Osteoblast (primary cell): Measurements from ENCODE around the gene MAZ. TPM values are rescaled to one million over a fixed set of nuclear protein-coding genes. Genes with fewer than 3 reads are reported as not detected.
A peak's percentile ranks its signal among the peaks of the same experiment; 100 is the strongest.

ENCODE experiments used
- DNase-seq: peaks from one replicate; pipeline ENCODE4 v3.0.0; 2011; ENCODE audit warnings: low spot score, mixed read lengths; ENCODE audit not compliant: insufficient read length; ENCODE audit errors: missing footprints
- H2AFZ ChIP-seq: 2 replicates; pipeline ENCODE4 v1.6.0; 2011; ENCODE audit warnings: mild to moderate bottlenecking, low read length
- H3K27ac ChIP-seq: 2 replicates; pipeline ENCODE4 v1.5.1; 2011; ENCODE audit warnings: mild to moderate bottlenecking, low read depth, low read length, moderate library complexity
- H3K27me3 ChIP-seq: 2 replicates; pipeline ENCODE4 v1.6.0; 2012; ENCODE audit warnings: mild to moderate bottlenecking, control low read depth, inconsistent platforms, low read length, moderate library complexity; ENCODE audit not compliant: insufficient read depth
- H3K36me3 ChIP-seq: 2 replicates; pipeline ENCODE4 v1.5.1; 2011; ENCODE audit warnings: mild to moderate bottlenecking, low read length, control low read depth, moderate library complexity; ENCODE audit not compliant: insufficient read depth
- H3K4me1 ChIP-seq: 2 replicates; pipeline ENCODE4 v1.5.1; 2011; ENCODE audit warnings: mild to moderate bottlenecking, low read length, control low read depth, moderate library complexity; ENCODE audit not compliant: insufficient read depth
- H3K4me2 ChIP-seq: 2 replicates; pipeline ENCODE4 v1.6.0; 2011; ENCODE audit warnings: mild to moderate bottlenecking, low read length; ENCODE audit not compliant: insufficient read depth
- H3K4me3 ChIP-seq: fragments of 200-600 bp; sonication (generic); 3 replicates; pipeline ENCODE4 v1.5.1; 2012; ENCODE audit warnings: mild to moderate bottlenecking, low read length, inconsistent platforms; ENCODE audit not compliant: insufficient read depth
- H3K79me2 ChIP-seq: 2 replicates; pipeline ENCODE4 v1.6.0; 2012; ENCODE audit warnings: mild to moderate bottlenecking, low read length, control low read depth, inconsistent platforms; ENCODE audit not compliant: insufficient read depth
- H3K9me3 ChIP-seq: 2 replicates; pipeline ENCODE4 v1.5.1; 2011; ENCODE audit warnings: low read depth, low read length, control low read depth
- H4K20me1 ChIP-seq: 2 replicates; pipeline ENCODE4 v1.6.0; 2012; ENCODE audit warnings: mild to moderate bottlenecking, low read length, control low read depth; ENCODE audit not compliant: insufficient read depth
- total RNA-seq: library from RNA; depleted of rRNA; stranded (reverse); fragments of >200 nt; gene quantifications from 2 replicates; pipeline ENCODE4 v1.2.3, GENCODE V29; 2012
- TF ChIP-seq, protein P1 (sequence below): IDR thresholded peaks from 2 replicates; pipeline ENCODE4 v1.5.1; 2011; ENCODE audit warnings: mild to moderate bottlenecking, low read depth, low read length, moderate library complexity; ENCODE audit errors: extremely low read depth

The MAZ gene
- total RNA-seq, 1 donor, result 267 TPM

DNA sequence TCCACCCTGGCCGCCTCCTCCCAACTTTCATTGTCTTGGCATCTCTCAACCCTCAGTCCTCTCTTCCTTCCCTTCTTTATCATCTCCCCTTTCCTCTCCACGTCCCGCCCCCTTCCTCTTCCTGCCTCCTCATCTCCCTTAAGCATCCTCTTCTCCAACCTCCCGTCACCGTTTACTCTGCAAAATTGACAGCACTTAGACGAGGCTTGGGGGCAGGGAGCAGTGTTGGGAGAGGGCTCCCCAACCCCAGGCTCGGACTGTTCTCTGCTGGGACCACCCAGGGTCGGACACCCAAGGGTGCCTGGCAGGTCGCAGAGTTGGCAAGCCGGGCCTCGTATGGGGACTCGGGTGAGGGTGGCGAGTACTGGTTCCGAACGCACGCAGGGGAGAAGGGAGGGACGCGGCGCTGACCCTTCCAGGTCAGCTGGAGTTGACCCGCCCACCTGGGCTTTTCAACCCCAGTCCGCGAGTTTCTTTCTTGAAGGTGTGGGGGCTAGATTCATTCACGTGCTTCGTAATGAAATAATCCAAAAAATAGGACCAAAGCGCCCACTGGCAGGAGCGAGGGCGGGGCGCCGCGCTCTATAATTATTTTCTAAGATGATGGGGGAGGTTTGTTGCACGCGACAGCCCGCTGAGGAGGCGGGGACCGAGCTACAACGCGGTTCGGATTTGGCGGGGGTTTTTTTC, 8.8 kb downstream of the MAZ start:
- H3K79me2 ChIP-seq, result peaks cover 27% of the 10 kb centered on the region
- peak; percentile 77 for DNase-seq
- peak overlapping the region; percentile 79 for H3K4me2 ChIP-seq
- H4K20me1 ChIP-seq, result peaks cover 8% of the 10 kb centered on the region
- H3K4me3 ChIP-seq, result peak overlapping the region; percentile 91
- H3K9me3 ChIP-seq, result no peaks in the 10 kb centered on the region
- no peaks in the 10 kb centered on the region for H3K27me3 ChIP-seq
- TF ChIP-seq, protein P1, sequence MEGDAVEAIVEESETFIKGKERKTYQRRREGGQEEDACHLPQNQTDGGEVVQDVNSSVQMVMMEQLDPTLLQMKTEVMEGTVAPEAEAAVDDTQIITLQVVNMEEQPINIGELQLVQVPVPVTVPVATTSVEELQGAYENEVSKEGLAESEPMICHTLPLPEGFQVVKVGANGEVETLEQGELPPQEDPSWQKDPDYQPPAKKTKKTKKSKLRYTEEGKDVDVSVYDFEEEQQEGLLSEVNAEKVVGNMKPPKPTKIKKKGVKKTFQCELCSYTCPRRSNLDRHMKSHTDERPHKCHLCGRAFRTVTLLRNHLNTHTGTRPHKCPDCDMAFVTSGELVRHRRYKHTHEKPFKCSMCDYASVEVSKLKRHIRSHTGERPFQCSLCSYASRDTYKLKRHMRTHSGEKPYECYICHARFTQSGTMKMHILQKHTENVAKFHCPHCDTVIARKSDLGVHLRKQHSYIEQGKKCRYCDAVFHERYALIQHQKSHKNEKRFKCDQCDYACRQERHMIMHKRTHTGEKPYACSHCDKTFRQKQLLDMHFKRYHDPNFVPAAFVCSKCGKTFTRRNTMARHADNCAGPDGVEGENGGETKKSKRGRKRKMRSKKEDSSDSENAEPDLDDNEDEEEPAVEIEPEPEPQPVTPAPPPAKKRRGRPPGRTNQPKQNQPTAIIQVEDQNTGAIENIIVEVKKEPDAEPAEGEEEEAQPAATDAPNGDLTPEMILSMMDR, result no peak
- peak overlapping the region; percentile 37 for H3K27ac ChIP-seq
- peaks cover 19% of the 10 kb centered on the region for H3K36me3 ChIP-seq
- H2AFZ ChIP-seq, result peak overlapping the region; percentile 86
- peaks cover 46% of the 10 kb centered on the region for H3K4me1 ChIP-seq

DNA sequence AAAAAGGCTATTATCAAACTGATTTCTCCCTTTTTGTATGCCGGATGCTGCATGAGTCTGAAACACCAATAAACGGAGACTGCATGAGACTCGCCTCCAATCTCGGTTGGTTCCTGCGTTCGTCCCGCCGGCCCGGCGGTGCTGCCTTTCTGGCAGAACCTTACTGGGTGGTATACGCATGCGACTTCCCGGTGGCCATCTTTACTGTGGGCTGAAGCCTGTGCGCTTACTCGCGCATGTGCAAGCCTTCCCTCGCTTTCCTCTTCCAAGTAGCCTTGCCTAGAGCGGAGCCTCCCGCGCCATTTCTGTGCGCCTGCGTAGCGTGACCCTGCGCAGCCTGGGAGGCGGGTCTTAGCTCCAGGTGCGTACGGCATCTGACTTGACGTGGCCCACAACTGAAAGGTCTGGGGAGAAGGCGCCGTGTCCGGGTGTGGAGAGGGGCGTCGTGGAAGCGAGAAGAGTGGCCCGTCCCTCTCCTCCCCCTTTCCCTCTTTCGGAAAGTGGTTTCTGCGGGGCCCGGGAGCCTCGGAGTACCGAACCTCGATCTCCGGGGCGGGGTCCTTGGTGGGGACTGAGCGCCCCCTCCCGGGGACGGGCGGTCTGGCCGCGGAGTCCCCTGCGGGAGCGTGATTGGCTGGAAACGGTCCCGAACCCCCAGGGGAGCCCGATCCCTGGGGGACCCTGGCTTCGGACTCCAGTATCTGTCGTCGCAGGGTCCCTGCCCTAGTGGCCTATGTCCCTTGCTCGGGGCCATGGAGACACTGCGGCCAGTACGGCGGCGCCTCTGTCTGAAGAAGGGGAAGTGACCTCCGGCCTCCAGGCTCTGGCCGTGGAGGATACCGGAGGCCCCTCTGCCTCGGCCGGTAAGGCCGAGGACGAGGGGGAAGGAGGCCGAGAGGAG, 9.7 kb downstream of the MAZ start, which contains the start of gene PAGR1:
TSS of gene PAGR1 (plus strand) at position 360 of the 901 bp plus-strand sequence. CDS start at position 734, 374 bp downstream.
- peak within 1 kb of the TSS; percentile 99 for H2AFZ ChIP-seq
- no peaks in the 10 kb centered on the region for H3K27me3 ChIP-seq
- H3K4me2 ChIP-seq, result peak within 1 kb of the TSS; percentile 79
- peaks cover 42% of the 10 kb centered on the region for H3K4me1 ChIP-seq
- H4K20me1 ChIP-seq, result peaks cover 5% of the 10 kb centered on the region
- peak within 1 kb of the TSS; percentile 82 for H3K27ac ChIP-seq
- H3K36me3 ChIP-seq, result peaks cover 16% of the 10 kb centered on the region
- peaks cover 36% of the 10 kb centered on the region for H3K79me2 ChIP-seq
- peak within 1 kb of the TSS; percentile 91 for H3K4me3 ChIP-seq
- TF ChIP-seq, protein P1, result peak; percentile 84
- peak; percentile 99 for DNase-seq
- H3K9me3 ChIP-seq, result no peaks in the 10 kb centered on the region

DNA sequence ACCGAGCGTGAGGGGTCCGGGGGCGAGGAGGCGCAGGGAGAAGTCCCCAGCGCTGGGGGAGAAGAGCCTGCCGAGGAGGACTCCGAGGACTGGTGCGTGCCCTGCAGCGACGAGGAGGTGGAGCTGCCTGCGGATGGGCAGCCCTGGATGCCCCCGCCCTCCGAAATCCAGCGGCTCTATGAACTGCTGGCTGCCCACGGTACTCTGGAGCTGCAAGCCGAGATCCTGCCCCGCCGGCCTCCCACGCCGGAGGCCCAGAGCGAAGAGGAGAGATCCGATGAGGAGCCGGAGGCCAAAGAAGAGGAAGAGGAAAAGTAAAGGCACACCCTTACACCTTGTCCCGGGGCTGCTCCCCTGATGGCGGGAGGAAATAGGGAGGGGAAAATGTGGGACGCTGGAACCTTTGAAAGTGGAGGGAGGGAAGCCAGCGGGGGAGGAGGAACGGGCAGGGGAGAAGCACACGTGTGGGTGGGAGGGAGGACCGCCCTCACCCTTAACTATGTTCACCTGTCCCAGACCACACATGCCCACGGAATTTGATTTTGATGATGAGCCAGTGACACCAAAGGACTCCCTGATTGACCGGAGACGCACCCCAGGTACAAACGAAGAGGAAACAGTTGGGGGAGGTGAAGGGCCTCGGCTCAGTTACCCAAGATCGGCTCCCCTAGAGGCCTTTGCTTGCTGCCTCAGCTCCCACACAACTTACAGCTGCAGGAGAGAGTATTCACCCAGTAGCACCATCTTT, 10.5 kb downstream of the MAZ start:
- Histone ChIP-seq H3K4me3 (peak overlapping the region; percentile 91), H3K9me3 (no peaks in the 10 kb centered on the region), H3K27me3 (no peaks in the 10 kb centered on the region), H3K4me1 (peaks cover 43% of the 10 kb centered on the region), H3K79me2 (peaks cover 44% of the 10 kb centered on the region), H2AFZ (peak overlapping the region; percentile 73), H3K4me2 (peak overlapping the region; percentile 79), H3K27ac (peak overlapping the region; percentile 82), H3K36me3 (peaks cover 16% of the 10 kb centered on the region), H4K20me1 (peaks cover 6% of the 10 kb centered on the region)
- TF ChIP-seq, protein P1, result no peak
- DNase-seq, result peak; percentile 96
